ENCODE data around the gene ATP1A1. TPM values are rescaled to one million over a fixed set of nuclear protein-coding genes. Genes with fewer than 3 reads are reported as not detected.

The ATP1A1 gene
- total and polyA plus RNA-seq, 12 donors = 73.6 to 624 (median 203) TPM

DNA sequence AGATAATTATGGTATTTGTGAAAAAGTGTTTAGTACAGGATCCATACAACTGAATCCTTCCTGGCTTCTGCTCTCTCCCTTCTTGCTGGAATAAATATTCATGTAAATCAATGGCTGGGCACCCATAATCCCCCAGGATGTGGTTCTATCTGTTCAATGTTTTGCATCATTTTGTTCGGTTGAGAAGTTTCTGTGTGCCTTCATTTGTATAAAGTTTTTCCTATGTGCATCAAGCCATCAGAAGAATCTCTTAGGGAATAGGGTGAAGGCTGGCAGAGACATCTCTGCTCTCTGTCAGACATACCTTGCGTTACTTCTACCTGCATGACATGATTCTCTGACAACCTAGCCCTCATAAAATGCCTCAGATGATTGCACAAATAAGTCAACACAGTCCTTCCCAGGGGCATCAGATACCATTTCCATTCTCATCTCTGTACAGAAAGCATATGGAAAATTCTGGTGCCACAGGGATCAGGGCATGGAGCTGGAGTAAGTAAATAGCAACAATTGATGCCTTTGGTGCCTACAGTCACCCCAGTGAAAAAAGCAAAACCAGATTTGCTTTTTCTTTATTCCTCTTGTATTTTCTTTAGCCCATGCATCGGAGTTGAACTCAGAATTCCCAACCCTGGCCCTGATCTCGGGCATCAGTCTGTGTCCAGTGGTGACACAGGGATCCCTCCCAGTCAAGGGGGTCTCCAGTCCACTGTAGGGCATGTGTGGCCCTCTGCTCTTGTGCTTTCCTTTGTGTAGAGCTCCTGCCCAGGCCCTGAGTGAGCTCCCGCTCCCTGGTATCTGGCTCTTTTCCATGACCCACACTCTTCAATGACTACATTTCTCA lies 39.7 kb upstream of the ATP1A1 start:
- TF ChIP-seq, protein P1, sequence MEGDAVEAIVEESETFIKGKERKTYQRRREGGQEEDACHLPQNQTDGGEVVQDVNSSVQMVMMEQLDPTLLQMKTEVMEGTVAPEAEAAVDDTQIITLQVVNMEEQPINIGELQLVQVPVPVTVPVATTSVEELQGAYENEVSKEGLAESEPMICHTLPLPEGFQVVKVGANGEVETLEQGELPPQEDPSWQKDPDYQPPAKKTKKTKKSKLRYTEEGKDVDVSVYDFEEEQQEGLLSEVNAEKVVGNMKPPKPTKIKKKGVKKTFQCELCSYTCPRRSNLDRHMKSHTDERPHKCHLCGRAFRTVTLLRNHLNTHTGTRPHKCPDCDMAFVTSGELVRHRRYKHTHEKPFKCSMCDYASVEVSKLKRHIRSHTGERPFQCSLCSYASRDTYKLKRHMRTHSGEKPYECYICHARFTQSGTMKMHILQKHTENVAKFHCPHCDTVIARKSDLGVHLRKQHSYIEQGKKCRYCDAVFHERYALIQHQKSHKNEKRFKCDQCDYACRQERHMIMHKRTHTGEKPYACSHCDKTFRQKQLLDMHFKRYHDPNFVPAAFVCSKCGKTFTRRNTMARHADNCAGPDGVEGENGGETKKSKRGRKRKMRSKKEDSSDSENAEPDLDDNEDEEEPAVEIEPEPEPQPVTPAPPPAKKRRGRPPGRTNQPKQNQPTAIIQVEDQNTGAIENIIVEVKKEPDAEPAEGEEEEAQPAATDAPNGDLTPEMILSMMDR (IDR thresholded peaks at IDR 0.05) = no peak
- H3K4me1 ChIP-seq = peaks cover 0 to 20% (median 16%) of the 10 kb centered on the region in 9 donors
- ATAC-seq (peak in 4 of 8 donors; percentile 7 to 39 (median 12)), DNase-seq (no peak)
- H3K4me3 ChIP-seq = no peak overlapping the region
- intact Hi-C loops (cut with DNase I) = no loop called here
- H3K9me3 ChIP-seq = no peaks in the 10 kb centered on the region
- H3K27me3 ChIP-seq = no peaks in the 10 kb centered on the region
- 94 to 95% methylated on average over 5 of the region's 5 CpGs for WGBS, 2 donors
- no peak overlapping the region for H3K27ac ChIP-seq
- no peaks in the 10 kb centered on the region for H3K36me3 ChIP-seq

DNA sequence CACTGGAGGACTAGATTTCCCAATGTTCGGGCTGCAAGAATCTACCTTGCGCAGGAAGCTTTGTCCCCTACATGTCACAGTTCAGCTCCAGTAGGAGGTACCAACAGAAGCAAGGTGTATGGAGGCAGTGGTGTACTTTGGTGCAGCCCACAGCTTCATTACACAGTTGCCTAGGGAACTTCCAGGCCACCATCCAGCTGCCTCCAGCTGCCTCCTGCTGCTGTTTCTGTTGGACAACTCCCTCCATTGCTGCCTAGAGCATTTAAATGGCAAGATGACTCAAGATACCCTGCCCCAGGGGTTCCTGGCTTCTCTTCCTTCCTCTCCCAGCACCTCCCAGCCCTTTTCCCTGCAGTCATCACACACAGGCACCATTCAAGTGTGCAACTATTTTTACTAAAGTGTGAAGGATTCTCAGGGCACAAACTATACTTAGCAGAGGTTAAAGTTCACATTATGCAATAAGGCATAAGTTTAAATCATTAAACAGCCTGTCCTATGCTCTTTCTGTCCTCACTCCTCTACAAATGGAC lies 39.0 kb upstream of the ATP1A1 start:
- H3K4me1 ChIP-seq = peaks cover 0 to 20% (median 16%) of the 10 kb centered on the region in 9 donors
- WGBS, 2 donors = 95 to 98% methylated on average over 2 of the region's 2 CpGs
- H3K4me3 ChIP-seq = no peak overlapping the region
- TF ChIP-seq, protein P1 (IDR thresholded peaks at IDR 0.05) = no peak
- H3K9me3 ChIP-seq = no peaks in the 10 kb centered on the region
- no peaks in the 10 kb centered on the region for H3K27me3 ChIP-seq
- H3K27ac ChIP-seq = no peak overlapping the region
- ATAC-seq = peak; percentile 43 to 86 (median 72)
- peak; percentile 21 to 24 for DNase-seq
- intact Hi-C loops (cut with DNase I) = no loop called here
- H3K36me3 ChIP-seq = no peaks in the 10 kb centered on the region

DNA sequence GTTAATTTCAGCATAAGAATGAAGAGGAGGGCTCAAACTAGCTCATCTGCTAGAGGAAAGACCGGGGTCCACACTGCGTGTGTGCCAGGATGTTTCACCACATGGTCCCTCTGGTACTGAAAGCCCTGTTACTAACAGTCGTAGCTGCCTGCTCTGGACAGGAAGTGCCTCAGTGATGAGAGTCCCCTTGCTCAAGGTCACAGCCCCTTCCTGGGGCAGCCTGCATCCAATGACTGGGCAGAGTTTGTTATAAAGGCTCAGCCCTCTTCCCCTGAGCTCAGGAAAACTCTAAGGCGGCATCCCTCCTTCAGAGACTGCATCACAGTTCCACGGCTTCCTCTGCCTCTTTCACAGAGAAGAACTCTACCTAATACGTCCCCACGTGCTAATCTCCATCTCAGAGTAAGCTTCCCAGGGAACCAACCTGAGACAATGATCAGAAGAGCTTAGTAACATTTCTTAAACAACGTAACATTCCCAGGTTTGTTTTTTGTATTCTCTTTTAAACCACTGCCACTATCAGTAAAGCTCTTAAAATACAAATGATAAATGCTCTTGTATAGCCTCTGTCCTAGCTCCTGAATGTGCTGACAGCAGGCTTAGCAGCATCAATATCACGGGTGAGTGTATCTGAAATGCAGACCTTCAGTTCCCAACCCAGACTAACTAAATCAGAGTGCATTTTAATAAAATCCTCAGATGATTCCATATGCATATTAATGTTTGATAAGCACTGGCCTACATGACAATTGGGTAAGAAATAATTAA lies 38.0 kb upstream of the ATP1A1 start:
- H3K4me3 ChIP-seq = no peak overlapping the region
- intact Hi-C loops (cut with DNase I) = no loop called here
- TF ChIP-seq, protein P1 (IDR thresholded peaks at IDR 0.05) = no peak
- H3K36me3 ChIP-seq = no peaks in the 10 kb centered on the region
- H3K9me3 ChIP-seq = no peaks in the 10 kb centered on the region
- ATAC-seq = peak in 5 of 8 donors; percentile 50 to 71 (median 55)
- H3K4me1 ChIP-seq = peaks cover 0 to 20% (median 16%) of the 10 kb centered on the region in 9 donors
- WGBS, 2 donors = 39 to 41% methylated on average over 9 of the region's 9 CpGs
- no peak for DNase-seq
- H3K27me3 ChIP-seq = no peaks in the 10 kb centered on the region
- no peak overlapping the region for H3K27ac ChIP-seq

DNA sequence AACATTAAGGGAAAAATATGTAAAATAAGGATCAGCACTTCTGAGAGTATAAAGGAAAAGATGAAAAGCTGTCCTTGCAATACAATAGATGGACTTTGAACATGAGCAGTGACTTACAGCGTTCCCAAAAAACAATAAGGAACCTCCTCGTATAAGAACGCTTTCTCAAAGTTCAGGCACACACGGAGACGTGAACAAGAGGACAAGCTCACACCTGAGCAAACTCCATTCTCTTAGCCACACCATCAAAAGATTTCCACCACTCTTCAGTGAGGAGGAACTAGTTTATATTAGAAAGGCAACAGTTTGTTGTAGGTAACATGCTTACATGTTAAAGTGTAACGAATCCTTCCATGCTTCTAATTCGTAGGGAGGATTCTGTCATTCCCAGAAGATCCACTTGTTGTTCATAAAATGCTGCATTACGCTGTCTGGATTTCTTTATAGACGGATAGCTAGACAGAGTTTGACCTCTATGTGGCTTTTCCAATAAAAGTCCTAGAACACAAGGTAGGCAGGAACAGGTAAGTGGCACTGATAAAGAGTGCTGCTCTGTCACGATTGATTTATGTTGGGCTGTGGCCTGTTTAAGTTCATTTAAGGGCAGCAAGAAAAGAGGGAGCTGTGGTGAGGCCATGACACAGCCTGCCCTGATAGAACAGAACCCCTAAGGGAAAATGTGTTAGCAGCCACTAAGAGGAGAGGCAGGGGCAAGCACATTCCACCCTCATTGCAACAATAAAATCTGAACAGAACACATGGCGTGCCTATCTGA lies 37.0 kb upstream of the ATP1A1 start:
- no peaks in the 10 kb centered on the region for H3K9me3 ChIP-seq
- DNase-seq (no peak), ATAC-seq (no peak)
- TF ChIP-seq, protein P1 (IDR thresholded peaks at IDR 0.05) = no peak
- H3K36me3 ChIP-seq = no peaks in the 10 kb centered on the region
- 90 to 92% methylated on average over 11 of the region's 11 CpGs for WGBS, 2 donors
- intact Hi-C loops (cut with DNase I) = no loop called here
- H3K4me1 ChIP-seq = peaks cover 0 to 20% (median 16%) of the 10 kb centered on the region in 9 donors
- H3K4me3 ChIP-seq = no peak overlapping the region
- H3K27ac ChIP-seq = no peak overlapping the region
- H3K27me3 ChIP-seq = no peaks in the 10 kb centered on the region
